Kidney epithelial cell (primary cell): Measurements from ENCODE around the gene TENT4A. TPM values are rescaled to one million over a fixed set of nuclear protein-coding genes. Genes with fewer than 3 reads are reported as not detected.

ENCODE experiments used
- DNase-seq: peaks from one replicate; pipeline ENCODE4 v3.0.0-alpha.2; 2010; ENCODE audit warnings: low read depth
- H3K27me3 ChIP-seq: 2 replicates; pipeline ENCODE4 v1.6.0; 2011; ENCODE audit warnings: low read length; ENCODE audit not compliant: control insufficient read depth, insufficient read depth
- H3K36me3 ChIP-seq: 2 replicates; pipeline ENCODE4 v1.5.1; 2011; ENCODE audit warnings: low read length; ENCODE audit not compliant: control insufficient read depth, insufficient read depth
- H3K4me3 ChIP-seq: 2 replicates; pipeline ENCODE4 v1.5.1; 2011; ENCODE audit warnings: low read depth, mild to moderate bottlenecking, control low read depth, low read length
- total RNA-seq: library from RNA; depleted of rRNA; stranded (reverse); fragments of >200 nt; gene quantifications from 2 replicates; pipeline ENCODE4 v1.2.3, GENCODE V29; 2015
- TF ChIP-seq, protein P1 (sequence below): IDR thresholded peaks from 2 replicates; pipeline ENCODE4 v1.5.1; 2011; ENCODE audit warnings: mild to moderate bottlenecking, moderate library complexity, low read length, control low read depth, inconsistent platforms; ENCODE audit not compliant: insufficient read depth, poor library complexity, severe bottlenecking

The TENT4A gene
- total RNA-seq, 1 donor from 2014 or later, result 12.0 TPM

DNA sequence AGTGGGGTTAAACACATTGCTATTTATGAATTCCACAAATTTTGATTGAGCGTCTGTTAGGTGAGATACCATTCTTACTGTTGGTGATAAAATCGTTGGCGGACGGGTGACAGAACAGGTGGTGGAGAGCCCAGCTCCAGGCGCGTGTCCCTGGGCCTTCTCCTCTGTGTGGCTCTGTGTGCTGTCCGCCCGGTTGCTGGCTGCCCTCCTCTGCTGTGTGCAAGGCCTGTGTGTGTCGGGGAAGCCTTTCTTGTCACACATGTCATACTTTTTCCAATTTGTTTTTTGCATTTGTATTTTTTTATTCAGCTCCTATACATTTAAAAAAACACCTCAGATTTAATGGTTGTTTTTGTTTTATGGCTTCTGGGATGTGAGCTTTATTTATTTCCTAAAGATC is 33.9 kb downstream of the TENT4A start:
- DNase-seq, result no peak
- TF ChIP-seq, protein P1, sequence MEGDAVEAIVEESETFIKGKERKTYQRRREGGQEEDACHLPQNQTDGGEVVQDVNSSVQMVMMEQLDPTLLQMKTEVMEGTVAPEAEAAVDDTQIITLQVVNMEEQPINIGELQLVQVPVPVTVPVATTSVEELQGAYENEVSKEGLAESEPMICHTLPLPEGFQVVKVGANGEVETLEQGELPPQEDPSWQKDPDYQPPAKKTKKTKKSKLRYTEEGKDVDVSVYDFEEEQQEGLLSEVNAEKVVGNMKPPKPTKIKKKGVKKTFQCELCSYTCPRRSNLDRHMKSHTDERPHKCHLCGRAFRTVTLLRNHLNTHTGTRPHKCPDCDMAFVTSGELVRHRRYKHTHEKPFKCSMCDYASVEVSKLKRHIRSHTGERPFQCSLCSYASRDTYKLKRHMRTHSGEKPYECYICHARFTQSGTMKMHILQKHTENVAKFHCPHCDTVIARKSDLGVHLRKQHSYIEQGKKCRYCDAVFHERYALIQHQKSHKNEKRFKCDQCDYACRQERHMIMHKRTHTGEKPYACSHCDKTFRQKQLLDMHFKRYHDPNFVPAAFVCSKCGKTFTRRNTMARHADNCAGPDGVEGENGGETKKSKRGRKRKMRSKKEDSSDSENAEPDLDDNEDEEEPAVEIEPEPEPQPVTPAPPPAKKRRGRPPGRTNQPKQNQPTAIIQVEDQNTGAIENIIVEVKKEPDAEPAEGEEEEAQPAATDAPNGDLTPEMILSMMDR, result no peak
- Histone ChIP-seq H3K4me3 (no peak overlapping the region), H3K27me3 (no peaks in the 10 kb centered on the region), H3K36me3 (peaks cover 1% of the 10 kb centered on the region)

DNA sequence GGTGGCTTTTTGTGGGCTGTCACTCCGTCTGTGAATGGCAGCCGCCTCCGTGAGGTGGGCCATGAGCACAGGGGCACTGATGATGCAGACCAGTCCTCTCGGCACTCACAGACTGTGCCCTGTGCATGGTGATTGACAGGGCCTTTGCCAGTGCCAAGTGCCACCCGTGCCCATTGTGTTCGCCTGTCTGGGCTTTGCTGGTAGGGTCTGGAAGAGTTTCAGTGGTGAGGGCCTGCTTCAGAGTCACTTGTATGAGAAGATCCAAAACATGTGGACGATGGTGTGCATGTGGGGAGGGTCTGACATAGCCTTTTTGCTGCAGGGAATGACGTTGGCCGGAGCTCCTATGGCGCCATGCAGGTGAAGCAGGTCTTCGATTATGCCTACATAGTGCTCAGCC is 34.9 kb downstream of the TENT4A start:
- TF ChIP-seq, protein P1, result no peak
- Histone ChIP-seq H3K36me3 (peaks cover 1% of the 10 kb centered on the region), H3K27me3 (no peaks in the 10 kb centered on the region), H3K4me3 (no peak overlapping the region)
- no peak for DNase-seq

- TF ChIP-seq, protein P1, result no peak
- peaks cover 1% of the 10 kb centered on the region for H3K36me3 ChIP-seq
- no peak for DNase-seq
- no peaks in the 10 kb centered on the region for H3K27me3 ChIP-seq
- no peak overlapping the region for H3K4me3 ChIP-seq
Observed at GRCh38 chr5:6749026-6749716, 35.9 kb downstream of the TENT4A start.

- Histone ChIP-seq H3K36me3 (peaks cover 2% of the 10 kb centered on the region), H3K4me3 (no peak overlapping the region), H3K27me3 (no peaks in the 10 kb centered on the region)
- no peak for DNase-seq
- TF ChIP-seq, protein P1, result no peak
Observed at GRCh38 chr5:6750142-6750840, 37.1 kb downstream of the TENT4A start.

GRCh38 chr5:6750951-6751685 is 37.9 kb downstream of the TENT4A start:
- peaks cover 2% of the 10 kb centered on the region for H3K36me3 ChIP-seq
- no peak for DNase-seq
- TF ChIP-seq, protein P1, result no peak
- H3K27me3 ChIP-seq, result no peaks in the 10 kb centered on the region
- H3K4me3 ChIP-seq, result no peak overlapping the region
